Body of pancreas (tissue), 4 donors: ENCODE measurements around the gene CLEC9A. TPM values are rescaled to one million over a fixed set of nuclear protein-coding genes. Genes with fewer than 3 reads are reported as not detected.

Experiments
- ATAC-seq: fragments of 150-250 bp; one replicate; pipeline ENCODE4 v1.9.1; 2016
- DNase-seq, 4 donors: peaks; one replicate each; pipeline ENCODE4 v3.0.0-alpha.2; 2019
- H3K27ac ChIP-seq, 4 donors: fragments of 200-600 bp; sonication (generic); 1 replicate in 3 of 4; 2 replicates in 1 of 4; pipeline versions ENCODE4 v1.5.1 to v1.6.1; 2016 to 2019; ENCODE audit warnings: mild to moderate bottlenecking in 1 of 4, mixed read lengths in 1 of 4, moderate library complexity in 1 of 4
- H3K27me3 ChIP-seq, 2 donors: fragments of 200-600 bp; sonication (generic); one replicate each; pipeline ENCODE4 v1.6.0; 2016; ENCODE audit warnings: mild to moderate bottlenecking in 1 of 2
- H3K36me3 ChIP-seq, 2 donors: fragments of 200-600 bp; sonication (generic); replicated peaks in 1 of 2; 2 replicates each; pipeline ENCODE4 v1.5.1; 2016; ENCODE audit warnings: low read depth in 2 of 2; ENCODE audit not compliant: insufficient read depth in 1 of 2
- H3K4me1 ChIP-seq: fragments of 200-600 bp; sonication (generic); one replicate; pipeline ENCODE4 v1.6.0; 2016
- H3K4me3 ChIP-seq, 2 donors: fragments of 200-600 bp; sonication (generic); 1 replicate in 1 of 2; 2 replicates in 1 of 2; pipeline ENCODE4 v1.5.1; 2016 to 2019
- H3K9me3 ChIP-seq, 3 donors: fragments of 200-600 bp; sonication (generic); 1 replicate in 2 of 3; 2 replicates in 1 of 3; pipeline ENCODE4 v1.5.1; 2016
- POLR2A ChIP-seq, 3 donors: fragments of 450-650 bp; IDR thresholded peaks; one replicate each; pipeline ENCODE4 v1.6.1; 2016; ENCODE audit warnings: antibody characterized with exemption in 3 of 3, mild to moderate bottlenecking in 2 of 3
- WGBS, 2 donors: methylation state at CpG; one replicate each; pipeline ENCODE4 v1.1.5; 2017; 5-methylcytosine and 5-hydroxymethylcytosine counted together
- intact Hi-C: fragments of 100-400 bp; cut with DNase I; formaldehyde crosslinking; loops from one replicate; pipeline ENCODE4 v1.15.1; 2023
- total RNA-seq, 2 donors: library from RNA; depleted of rRNA; stranded (reverse); fragments of >200 nt; gene quantifications; one replicate each; pipeline ENCODE4 v1.1.0, GENCODE V29; 2016
- TF ChIP-seq, protein P1 (sequence below), 7 experiments: fragments of 450-650 bp in 4 of 7; fragments of 200-600 bp in 3 of 7; sonication (generic) in 3 of 7; IDR thresholded peaks; one replicate each; pipeline ENCODE4 v1.5.1; 2016 to 2019; ENCODE audit warnings: antibody characterized with exemption in 7 of 7

The CLEC9A gene
- total RNA-seq, 2 donors from 2014 or later: 0.26 TPM; not detected in 1

DNA sequence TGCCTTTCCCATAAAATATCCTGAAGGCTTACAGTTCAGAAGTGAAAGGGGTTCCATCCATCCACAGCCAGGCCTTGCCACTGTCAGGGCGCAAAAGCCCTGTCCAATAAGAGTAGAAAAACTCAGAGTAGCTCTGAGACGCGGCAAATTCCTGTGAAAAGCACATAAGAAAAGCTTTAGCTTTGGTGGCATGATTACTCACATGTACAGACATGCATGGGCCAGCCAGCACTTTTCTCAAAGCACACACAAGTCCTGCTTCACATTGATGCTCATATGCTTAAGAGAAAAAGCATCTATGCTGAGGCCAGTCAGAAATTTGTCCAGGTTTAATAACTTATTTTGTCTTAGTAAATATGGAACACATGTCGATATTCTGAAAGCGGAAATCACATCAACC is 42.8 kb downstream of the CLEC9A start:
- Histone ChIP-seq H3K27ac (no peak overlapping the region), H3K27me3 (no peaks in the 10 kb centered on the region), H3K9me3 (no peaks in the 10 kb centered on the region), H3K4me1 (no peaks in the 10 kb centered on the region), H3K4me3 (no peak overlapping the region), H3K36me3 (no peaks in the 10 kb centered on the region)
- intact Hi-C loops: no loop called here
- DNase-seq (no peak), ATAC-seq (no peak)
- 90 to 91% methylated on average over 5 of the region's 5 CpGs for WGBS, 2 donors
- TF ChIP-seq, protein P1, sequence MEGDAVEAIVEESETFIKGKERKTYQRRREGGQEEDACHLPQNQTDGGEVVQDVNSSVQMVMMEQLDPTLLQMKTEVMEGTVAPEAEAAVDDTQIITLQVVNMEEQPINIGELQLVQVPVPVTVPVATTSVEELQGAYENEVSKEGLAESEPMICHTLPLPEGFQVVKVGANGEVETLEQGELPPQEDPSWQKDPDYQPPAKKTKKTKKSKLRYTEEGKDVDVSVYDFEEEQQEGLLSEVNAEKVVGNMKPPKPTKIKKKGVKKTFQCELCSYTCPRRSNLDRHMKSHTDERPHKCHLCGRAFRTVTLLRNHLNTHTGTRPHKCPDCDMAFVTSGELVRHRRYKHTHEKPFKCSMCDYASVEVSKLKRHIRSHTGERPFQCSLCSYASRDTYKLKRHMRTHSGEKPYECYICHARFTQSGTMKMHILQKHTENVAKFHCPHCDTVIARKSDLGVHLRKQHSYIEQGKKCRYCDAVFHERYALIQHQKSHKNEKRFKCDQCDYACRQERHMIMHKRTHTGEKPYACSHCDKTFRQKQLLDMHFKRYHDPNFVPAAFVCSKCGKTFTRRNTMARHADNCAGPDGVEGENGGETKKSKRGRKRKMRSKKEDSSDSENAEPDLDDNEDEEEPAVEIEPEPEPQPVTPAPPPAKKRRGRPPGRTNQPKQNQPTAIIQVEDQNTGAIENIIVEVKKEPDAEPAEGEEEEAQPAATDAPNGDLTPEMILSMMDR (IDR thresholded peaks at IDR 0.05): no peak
- no peak for TF ChIP-seq POLR2A (IDR thresholded peaks at IDR 0.05)

DNA sequence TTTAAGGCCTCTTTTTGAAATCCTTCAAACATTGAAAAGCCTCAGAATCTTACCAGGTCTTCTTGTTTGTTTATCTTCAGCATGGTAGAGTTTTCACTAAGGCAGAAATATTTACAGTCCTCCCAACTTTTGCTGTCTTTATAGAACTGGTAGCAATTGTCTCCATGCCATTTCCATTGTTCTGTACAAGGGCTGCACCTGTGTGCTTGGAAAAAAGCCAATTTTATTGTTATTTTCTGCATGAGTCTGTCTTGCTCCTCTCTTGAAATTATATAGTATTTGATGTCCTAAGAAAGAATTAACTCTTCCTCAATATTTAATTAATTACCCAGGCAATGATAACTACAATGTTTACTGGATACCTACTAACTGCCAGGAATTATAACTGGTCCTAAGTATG is 45.0 kb downstream of the CLEC9A start:
- no peaks in the 10 kb centered on the region for H3K4me1 ChIP-seq
- no peak overlapping the region for H3K27ac ChIP-seq
- H3K4me3 ChIP-seq: no peak overlapping the region
- DNase-seq (no peak), ATAC-seq (no peak)
- no peaks in the 10 kb centered on the region for H3K9me3 ChIP-seq
- no peak for TF ChIP-seq POLR2A (IDR thresholded peaks at IDR 0.05)
- TF ChIP-seq, protein P1 (IDR thresholded peaks at IDR 0.05): no peak
- intact Hi-C loops: no loop called here
- H3K36me3 ChIP-seq: no peaks in the 10 kb centered on the region
- H3K27me3 ChIP-seq: no peaks in the 10 kb centered on the region

DNA sequence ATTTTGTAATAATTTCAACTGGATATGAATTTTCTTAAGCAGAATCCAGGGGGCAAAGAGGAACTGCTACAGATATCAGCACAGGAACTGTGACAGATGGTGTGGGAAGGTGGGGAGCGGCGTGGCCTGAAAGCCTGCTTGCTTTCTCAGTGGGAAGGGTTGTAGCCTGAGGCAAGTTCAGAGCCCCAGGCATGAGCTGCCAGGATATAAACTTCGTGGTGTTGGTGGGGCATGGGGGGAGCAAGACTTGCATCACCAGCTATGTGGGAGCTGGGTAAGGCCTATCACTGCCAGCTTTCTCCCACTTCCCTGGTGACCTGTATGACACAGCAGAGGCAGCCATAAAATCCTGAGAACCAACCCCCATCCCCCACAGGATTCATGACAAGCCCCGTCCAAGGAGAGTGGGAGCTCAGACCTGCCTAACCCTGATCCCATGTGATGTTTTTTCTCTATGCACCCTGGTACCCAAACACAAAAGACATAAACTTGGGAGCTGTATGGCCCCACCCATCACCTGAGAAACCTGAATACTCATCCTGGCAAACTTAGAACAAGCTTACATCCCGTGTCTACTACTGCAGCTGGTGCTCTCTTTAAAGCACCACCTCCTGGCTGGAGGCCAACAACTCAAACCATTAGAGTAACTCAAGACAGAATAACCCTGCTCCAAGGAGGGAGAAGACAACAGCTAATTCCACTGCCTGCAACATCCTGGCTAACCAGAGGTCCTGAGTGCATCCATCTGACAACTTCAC is 51.8 kb downstream of the CLEC9A start:
- H3K27ac ChIP-seq: no peak overlapping the region
- intact Hi-C loops: no loop called here
- WGBS, 2 donors: 45 to 60% methylated on average over 5 of the region's 5 CpGs
- no peaks in the 10 kb centered on the region for H3K27me3 ChIP-seq
- H3K36me3 ChIP-seq: no peaks in the 10 kb centered on the region
- no peak for TF ChIP-seq POLR2A (IDR thresholded peaks at IDR 0.05)
- TF ChIP-seq, protein P1 (IDR thresholded peaks at IDR 0.05): no peak
- DNase-seq: no peak
- H3K4me1 ChIP-seq: no peaks in the 10 kb centered on the region
- H3K9me3 ChIP-seq: no peaks in the 10 kb centered on the region
- no peak for ATAC-seq
- no peak overlapping the region for H3K4me3 ChIP-seq

DNA sequence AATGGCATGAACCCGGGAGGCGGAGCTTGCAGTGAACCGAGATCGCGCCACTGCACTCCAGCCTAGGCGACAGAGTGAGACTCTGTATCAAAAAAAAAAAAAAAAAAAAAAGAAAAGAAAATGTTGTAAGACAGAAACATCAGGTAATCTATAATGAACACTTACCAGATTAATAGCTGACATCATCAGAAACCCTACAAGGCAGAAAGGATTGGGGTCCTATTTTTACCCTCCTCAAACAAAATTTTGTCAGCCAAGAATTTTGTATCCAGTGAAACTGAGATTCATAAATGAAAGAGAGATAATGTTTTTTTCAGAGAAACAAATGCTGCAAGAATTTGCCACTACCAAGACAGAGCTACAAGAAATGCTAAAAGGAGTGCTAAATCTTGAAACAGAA is 54.3 kb downstream of the CLEC9A start:
- intact Hi-C loops: no loop called here
- TF ChIP-seq, protein P1 (IDR thresholded peaks at IDR 0.05): no peak
- no peak for TF ChIP-seq POLR2A (IDR thresholded peaks at IDR 0.05)
- Histone ChIP-seq H3K27ac (no peak overlapping the region), H3K27me3 (no peaks in the 10 kb centered on the region), H3K4me1 (no peaks in the 10 kb centered on the region), H3K36me3 (no peaks in the 10 kb centered on the region), H3K4me3 (no peak overlapping the region), H3K9me3 (no peaks in the 10 kb centered on the region)
- ATAC-seq: no peak
- no peak for DNase-seq
- 69 to 78% methylated on average over 6 of the region's 6 CpGs for WGBS, 2 donors

DNA sequence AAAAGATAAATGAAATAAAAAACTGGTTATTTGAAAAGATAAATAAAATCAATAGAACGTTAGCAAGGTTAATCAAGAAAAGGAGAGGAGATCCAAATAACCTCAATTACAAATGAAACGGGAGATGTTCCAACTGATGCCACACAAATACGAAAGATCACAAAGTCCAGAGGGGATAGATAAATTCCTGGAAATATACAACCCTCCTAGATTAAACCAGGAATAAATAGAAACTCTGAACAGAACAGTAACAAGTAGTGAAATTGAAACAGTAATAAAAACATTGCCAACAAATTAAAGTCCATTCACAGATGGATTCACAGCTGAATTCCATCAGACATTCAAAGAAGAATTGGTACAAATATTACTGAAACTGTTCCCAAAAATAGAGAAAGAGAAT is 55.9 kb downstream of the CLEC9A start:
- ATAC-seq: no peak
- no peak overlapping the region for H3K27ac ChIP-seq

More for the DNA sequence above, 55.9 kb downstream of the CLEC9A start:
- Histone ChIP-seq H3K9me3 (no peaks in the 10 kb centered on the region), H3K4me3 (no peak overlapping the region), H3K36me3 (no peaks in the 10 kb centered on the region), H3K4me1 (no peaks in the 10 kb centered on the region), H3K27me3 (no peaks in the 10 kb centered on the region)
- intact Hi-C loops: no loop called here
- WGBS, 2 donors: 49 to 60% methylated on average over 3 of the region's 3 CpGs
- TF ChIP-seq, protein P1 (IDR thresholded peaks at IDR 0.05): no peak
- TF ChIP-seq POLR2A (IDR thresholded peaks at IDR 0.05): no peak
- DNase-seq: no peak
